Hypothalamus (tissue), 51 donors: Measurements from ENCODE around the gene PRF1.
"Not testable (repeated sequence)": the region's sequence is repeated elsewhere in the genome, so short reads cannot be mapped to it uniquely, and the experiment has no call there.

Source experiments
- DNase-seq, 51 donors: peaks; one replicate each; lab custom pipeline; 2025; lab: John Stamatoyannopoulos, UW

The PRF1 gene

DNA sequence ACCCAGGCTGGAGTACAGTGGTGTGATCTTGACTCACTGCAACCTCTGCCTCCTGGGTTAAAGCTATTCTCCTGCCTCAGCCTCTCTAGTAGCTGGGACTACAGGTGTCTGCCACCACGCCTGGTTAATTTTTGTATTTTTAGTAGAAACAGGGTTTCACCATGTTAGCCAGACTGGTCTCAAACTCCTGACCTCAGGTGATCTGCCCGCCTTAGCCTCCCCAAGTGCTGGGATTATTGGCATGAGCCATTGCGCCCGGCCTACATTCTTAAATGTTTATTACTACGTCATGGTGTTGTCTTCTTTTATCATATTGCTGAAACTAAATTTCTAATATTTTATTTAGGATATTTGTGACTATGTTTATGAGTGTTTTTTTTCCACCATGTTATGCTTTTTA is 21.4 kb downstream of the PRF1 start:
- DNase-seq: not testable (repeated sequence)

DNA sequence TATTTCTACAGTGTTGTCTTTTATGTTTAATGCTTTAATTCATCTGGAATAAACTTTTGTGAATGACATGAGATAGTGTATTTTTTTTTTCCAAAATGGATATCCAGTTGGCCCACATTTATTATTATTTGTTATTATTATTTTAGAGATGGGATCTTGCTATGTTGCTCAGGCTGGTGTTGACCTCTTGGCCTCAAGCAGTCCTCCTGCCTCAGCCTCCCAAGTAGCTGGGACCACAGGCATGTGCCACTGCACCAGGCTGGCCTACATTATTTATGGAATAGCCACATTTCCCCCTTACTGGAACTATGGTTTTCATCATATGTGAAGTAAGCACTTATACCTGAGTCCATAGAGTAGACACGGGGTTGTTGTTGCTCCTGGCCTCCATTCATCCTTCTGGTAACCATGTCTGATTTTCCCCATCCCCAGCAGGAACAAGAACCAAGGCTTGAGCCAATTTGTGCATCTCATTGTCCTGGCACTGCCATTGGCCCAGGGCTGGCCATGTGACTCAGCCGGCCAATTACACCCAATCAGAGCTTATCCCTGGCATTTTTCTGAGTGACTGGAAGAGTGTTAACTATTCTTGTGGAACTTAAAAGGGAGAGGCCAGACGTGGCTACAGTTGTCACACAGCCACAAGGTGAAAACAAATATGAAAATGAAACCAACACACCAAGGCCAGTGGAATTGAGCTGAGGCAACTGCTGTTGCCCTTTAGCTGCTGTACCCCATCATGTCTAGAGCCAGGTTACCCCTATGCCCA is 23.1 kb downstream of the PRF1 start:
- DNase-seq: no peak

DNA sequence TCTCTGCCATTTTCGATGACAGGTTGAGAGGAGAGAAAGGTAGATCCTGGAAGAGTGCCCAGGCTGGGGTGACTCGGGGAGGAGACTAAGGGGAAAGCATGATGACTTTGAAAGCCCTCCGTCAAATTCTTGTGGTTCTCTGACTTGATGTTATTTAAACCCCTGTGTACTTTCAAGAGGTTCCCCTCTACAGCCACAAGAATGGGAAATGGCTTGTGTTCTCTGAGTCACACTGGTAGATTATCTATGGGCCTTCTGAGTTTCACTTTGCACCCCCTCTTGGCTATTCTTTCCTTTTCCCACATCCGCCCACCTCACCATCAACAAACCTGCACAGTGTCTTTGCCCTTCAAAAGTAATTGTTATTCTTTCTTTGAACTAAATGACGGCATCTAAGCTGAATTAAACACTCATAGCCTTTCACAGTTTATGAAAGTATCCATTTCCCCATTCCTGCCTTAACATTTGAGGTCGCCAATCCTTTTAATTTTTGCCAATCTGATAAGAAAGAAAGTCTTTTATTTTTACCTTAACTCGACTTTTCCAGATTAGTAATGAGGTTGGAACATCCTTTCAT is 24.1 kb downstream of the PRF1 start:
- no peak for DNase-seq

DNA sequence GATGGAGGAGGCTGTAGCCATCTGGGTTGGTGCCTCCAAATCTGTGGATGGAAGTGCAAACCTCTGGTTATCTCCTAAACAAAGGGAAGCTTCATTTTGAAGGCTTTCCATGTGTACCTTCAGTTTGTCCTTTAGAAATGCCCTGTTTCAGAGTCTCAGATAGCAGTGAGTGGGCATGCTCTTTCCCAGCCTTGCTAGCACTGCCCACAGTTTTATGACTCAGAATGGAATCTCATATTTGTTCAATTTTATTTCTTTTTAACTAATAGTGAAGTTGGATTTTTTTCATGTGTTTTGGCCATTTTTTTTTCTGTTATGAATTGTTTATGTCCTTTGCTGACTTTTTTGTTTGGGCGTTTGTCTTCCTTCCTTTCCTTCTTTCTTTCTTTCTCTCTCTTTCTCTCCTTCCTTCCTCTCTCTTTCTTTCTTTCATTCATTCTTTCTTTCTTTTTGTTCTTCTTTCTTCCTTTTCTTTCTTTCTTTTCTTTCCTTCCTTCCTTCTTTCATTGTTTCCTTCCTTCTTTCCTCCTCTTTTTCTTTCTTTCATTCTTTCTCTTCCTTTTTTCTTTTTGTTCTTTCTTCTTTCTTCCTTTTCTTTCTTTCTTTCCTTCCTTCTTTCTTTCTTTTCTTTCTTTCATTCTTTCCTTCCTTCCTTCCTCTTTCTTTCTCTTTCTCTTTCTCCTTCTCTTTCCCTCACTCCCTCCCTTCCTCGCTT is 25.6 kb downstream of the PRF1 start:
- no peak for DNase-seq

DNA sequence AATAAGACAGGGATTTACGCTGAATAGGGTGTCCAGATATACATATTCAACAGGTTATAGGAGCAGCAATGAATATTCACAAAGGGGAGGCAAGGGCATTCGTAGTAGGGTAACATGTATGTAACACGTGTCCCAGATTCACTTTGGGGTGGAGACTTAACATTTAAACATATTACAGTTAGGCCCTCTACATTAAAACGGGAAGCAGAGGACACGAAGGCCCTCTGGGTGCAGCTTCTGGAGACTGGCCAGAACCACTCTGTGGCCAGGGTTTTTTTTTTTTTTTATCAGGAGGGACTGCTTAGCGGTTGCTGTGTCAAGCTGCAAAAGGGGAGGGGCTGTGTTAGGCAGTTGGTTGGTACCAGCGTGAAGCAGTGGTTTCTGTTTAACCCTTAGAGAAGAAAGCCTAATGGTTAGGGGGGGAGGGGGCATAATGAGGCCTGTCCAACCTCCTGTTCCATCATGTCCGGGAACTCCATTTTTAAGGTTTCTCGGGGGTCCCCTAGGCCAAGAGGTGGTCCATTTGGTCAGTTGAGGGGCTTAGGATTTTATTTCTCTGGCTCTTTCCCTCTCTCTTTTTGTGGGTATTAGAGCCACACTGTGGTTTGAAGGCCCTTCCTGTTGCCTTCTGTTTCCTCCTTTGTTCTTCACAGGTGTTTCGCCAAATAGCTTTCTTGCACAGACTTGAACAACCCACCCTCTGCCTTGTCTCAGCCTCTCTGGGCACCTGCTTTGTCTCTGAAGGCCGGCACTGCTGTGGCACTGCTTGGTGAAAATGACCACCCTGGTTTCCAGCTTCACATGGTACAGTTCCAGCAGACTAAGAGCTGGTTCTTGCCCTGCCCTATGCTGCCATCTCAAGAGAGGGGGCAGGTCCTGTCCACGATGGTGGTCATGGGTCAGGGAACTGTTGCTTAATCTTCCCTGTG is 26.4 kb downstream of the PRF1 start:
- peak in 3 of 51 donors; percentile 13 to 16 (median 15) for DNase-seq

DNA sequence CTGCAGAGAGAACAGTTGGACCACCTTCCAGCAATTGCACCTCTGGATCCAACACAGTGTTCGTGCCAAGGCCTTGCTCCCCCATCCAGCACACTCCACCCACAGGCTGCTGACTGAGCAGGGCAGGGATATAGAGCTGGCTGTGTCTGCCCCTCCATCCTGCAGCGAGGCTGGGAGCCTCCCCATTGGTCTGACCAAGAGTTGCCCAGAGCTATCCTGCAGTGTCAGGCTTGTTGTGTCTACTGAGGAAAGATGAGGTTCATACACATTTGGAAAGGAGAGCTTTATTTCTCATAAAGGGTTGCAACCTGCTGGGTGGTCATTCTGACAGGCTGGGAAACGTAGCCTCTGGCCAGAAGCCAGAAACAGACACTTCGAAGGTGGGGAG is 27.1 kb downstream of the PRF1 start:
- no peak for DNase-seq

DNA sequence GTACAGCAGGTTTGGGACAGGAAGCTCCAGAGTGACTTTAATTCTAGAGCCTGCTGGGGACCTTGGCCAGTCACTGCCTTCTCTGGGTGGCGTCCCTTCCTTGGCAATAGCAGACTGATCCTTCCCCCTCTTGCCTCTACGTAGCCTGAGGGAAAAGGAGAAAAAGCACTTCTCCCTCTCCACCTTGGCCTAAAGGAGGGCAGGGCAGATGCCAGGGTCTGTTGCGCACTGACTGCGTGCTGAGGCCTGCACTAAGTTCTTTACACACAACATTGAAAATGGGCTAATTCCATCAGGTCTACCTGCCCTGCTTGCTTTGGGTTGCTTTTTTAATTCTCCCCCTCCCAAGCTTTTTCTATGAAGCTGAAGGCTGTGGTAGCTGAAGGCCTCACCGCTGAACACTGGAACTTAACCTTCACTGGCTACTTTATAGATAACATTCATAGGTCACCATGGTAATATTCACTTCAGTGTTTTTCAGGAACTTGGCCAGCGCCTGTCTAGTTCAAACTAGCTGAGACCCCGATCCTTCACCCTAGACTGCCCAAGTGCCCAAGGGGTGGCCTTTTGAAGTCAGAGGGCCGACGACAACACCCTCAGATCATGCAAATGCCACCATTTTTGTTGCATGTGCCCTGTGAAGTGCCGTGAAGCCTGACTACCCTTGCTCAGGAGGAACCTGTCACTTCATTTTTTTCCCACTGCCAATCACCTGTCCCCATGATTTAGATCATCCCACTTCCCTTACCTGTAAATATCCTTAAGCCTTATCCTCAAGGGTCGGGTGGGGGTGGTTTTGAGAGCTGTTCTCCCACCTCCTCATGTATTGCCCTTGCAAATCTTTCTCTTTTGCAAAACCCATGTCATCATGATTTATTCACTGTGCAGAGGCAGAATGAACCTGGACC is 28.7 kb downstream of the PRF1 start:
- no peak for DNase-seq

DNA sequence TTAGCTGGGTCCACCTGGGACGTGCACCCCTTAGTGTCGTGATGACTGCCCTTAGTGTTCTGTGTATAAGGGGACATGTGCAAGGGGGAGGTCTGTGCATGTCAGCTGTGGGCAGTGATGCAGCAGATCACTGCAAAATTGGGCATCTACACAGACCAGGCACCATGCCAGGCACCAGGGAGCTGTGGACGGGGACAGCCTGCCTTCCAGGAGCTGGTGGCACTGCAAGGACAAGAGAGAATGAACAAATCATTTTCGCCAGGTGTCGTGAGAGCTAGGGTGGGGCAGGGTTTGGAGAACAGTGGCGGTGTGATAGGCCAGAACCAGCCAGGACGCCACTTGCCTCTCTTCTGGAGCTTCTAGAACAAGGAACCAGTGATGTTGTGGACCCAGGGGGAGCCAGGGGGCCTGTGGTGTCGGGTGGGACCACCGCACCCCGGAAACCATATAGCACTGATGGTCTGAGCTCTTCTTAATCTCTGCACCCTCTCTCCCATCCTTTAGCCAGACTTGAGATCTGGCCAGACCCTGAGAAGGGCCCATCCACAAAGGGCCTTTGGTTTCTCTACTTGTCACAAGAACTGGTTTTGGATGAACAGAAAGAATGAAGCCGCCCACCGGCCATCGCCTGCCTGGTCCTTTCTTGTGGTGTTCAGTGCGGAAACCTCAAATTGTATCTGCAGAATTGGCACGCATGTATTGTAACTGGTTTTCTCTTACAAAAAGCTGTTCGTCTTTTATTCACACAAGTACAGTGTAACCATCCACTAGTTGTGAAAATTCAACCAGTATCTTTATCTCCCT is 30.7 kb downstream of the PRF1 start:
- DNase-seq: no peak

DNA sequence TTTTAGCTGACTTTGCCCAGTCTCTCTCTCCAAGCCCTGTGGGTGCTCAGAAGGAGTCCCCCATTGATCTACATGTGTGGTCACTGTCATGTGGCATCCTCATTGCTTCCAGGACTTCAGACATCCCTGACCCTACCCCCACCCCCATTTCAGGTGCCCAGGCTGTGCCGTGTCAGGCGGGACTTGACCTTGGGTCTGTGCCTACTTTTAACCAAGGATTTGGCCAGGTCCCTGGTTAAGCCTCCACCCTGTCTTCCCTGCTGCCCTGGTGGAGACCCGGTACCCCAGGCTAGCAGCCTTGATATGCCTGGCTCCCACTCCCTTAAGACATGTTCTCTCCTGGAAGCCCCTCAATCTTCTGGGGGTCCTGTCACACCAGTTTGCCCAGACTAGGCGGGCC is 31.3 kb downstream of the PRF1 start:
- no peak for DNase-seq

DNA sequence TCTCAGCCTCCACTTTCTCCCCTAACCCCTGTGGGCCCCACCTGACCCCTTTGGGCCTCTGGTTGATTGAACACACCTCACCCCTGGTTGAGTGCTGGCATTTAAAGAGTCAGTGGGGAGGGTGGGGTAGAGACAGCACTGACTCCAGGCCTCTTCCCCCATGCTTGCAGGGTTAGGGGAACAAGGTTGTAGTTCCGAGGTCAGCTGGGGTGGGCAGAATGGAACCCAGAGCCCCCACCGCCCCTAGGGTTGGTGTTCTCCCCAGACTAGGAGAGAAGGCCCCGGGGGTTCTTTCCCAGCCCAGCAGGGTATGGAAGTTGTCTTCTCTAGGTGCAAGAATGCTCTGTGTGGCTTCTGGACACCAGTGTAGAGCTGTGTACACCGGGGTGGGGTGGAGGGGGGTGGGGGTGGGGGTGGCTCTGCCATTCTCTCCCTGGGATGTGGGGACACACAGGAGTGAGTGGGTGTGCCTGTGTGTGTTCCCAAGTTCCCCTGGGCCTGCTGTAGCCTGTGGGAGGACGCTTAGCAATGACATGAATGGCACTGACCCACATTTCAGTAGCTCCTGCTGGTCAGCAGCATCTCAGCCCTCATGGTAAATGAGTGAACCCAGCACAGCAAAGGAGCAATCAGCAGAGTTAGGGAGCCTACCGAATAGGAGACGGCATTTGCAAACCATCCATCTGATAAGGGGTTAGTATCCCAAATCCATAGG is 33.6 kb downstream of the PRF1 start:
- DNase-seq: no peak

DNA sequence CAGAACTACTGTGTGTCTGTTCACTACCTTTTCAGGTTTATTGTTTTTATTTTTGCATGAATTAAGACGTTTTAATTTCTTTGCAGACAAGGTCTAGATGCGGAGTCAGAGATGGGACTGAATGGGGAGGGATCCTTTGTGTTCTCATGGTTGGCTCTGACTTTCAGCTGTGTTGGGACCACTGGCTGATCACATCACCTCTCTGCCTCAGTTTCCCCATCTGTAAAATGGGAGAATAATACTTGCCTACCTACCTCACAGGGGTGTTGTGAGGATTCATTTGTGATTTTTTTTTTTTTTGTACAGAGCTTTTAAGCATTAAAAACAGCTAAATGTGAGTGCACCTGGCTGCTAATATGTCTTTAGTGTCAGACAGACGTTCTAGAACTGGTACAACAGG is 34.4 kb downstream of the PRF1 start:
- no peak for DNase-seq

DNA sequence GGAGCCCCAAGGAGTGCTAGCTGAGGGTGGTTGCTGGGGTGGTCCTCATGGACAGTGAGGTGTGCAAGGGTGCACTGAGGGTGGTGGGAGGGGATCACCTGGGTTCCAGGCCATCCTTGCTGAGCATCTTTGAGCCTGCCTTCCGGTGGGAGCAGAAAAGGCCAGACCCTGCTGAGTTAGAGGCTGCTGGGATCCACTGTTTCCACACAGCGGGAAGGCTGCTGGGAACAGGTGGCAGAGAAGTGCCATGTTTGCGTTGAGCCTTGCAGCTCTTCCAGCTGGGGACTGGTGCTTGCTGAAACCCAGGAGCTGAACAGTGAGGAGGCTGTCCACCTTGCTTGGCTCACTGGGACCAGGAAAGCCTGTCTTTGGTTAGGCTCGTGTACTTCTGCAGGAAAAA is 34.9 kb downstream of the PRF1 start:
- no peak for DNase-seq

DNA sequence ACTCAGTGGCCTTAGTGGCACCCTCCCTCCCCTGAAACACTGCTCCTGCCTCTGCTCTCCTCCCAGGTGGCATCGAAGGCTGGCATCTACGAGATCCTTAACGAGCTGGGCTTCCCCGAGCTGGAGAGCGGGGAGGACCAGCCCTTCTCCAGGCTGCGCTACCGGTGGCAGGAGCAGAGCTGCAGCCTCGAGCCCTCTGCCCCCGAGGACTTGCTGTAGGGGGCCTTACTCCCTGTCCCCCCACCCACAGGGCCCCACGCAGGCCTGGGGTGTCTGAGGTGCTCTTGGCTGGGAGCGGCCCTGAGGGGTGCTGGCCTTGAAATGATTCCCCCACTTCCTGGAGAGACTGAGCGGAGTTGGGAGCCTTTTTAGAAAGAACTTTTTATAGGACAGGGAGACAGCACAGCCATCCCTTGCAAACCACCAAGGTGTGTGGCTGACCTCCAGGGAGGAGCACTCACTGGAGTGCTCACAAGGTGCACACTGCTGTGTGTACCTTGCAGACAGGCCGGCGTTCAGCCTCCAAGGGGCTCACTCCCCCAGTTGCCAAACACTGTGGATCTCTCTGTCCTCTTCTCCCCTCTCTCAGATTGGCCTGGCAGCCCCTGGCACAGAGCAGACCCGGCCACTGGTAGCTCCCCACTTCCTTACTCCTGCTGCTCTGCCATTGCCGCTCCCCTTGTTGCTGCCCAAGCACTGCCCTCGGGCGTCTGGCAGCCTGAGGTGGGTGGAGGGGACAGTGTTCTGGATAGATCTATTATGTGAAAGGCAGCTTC is 35.8 kb downstream of the PRF1 start:
- DNase-seq: no peak

DNA sequence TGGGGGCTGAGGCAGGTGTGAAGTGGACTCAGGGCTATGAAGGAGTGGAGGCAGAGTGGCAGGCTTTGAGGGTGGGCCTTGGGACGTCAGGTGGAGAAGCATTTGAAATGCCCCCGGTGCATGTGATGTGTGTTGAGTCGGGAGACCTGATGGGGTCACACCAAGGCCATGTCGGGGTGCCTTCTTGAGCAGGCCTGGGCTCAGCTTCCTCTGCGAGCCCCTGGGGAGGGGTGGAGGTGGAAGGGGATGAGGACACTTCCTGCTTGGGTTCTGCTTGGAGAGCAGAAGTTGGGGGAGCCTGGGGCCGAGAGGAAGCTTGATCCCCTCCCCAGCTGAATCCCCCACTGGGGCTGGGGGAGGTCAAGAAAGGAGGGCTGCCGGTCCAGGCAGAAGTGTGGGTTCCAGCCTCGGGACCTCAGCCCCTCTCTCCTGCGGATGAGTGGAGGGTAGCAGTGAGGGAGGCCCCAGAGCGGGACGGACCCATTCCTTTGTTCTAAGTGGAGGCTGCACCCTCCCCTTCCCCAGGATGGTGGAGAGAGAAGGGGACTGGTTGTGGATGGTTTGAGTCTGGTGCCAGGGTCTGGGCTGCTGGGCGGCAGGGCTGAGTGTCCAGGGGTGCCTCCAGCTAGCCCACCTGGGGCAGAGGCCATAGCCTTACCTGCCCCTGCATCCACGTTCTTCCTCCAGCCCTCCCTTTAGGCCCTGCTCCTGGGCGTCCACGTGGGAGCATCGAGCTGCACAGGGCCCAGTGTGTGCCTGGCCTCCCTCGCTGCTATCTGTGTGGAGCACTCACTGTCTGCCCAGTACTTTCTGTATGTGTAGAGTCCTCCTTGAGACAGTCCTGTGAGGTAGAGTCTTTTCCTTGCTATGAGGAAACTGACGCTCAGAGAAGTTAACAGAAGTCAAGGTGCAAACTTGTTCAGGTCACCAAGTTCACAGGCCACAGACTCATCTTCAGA is 36.7 kb downstream of the PRF1 start:
- no peak for DNase-seq

DNA sequence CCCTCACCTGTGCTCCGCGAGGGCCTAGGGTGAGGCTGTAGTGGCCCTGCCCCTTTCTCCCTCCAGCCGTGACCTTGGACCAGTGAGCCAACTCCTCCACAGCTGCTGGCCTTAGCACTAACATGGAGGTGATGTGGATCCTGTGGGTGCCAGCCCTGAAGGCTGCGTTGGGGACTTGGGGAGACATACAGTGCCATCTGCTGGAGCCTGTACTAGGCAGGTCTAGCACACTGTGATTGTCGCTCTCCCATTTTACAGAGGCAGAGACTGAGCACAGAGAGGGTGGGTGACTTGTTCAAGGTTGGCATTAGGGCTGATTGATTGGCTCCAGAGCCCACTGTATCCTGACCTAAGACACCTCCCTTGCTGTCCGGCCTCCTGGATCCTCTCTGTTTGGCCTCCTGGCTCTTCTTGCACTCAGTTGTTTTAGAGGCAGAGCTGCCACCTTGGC is 37.6 kb downstream of the PRF1 start:
- DNase-seq: no peak

DNA sequence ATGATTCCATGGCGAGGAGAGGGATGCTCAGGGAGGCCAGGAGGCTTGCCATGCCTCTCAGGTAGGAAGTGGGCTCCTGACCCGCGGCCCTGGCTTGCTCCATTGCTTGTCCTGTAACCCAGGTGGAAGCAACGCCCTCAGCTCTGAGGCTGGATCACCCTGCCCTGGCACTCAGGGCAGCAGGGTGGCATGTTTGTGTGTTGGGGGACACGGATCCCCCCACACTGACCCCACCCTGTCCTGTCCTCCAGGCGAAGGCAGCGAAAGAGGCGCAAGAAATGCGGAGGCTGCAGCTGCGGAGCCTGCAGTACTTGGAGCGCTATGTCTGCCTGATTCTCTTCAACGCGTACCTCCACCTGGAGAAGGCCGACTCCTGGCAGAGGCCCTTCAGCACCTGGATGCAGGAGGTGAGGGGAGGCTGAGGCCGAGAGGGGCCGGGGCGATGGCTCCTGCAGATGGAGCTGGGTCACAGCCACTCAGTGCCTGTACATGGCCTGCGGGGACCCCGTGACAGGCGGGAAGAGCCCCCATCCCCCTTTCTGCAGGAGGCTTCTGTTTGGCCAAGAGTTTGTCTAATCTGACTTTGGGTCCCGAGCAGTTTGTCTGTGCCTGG is 38.3 kb downstream of the PRF1 start:
- DNase-seq: no peak
